ENCODE measurements around the gene FSCN2.
"Not testable (repeated sequence)": the region's sequence is repeated elsewhere in the genome, so short reads cannot be mapped to it uniquely, and the experiment has no call there.

Gene FSCN2

DNA sequence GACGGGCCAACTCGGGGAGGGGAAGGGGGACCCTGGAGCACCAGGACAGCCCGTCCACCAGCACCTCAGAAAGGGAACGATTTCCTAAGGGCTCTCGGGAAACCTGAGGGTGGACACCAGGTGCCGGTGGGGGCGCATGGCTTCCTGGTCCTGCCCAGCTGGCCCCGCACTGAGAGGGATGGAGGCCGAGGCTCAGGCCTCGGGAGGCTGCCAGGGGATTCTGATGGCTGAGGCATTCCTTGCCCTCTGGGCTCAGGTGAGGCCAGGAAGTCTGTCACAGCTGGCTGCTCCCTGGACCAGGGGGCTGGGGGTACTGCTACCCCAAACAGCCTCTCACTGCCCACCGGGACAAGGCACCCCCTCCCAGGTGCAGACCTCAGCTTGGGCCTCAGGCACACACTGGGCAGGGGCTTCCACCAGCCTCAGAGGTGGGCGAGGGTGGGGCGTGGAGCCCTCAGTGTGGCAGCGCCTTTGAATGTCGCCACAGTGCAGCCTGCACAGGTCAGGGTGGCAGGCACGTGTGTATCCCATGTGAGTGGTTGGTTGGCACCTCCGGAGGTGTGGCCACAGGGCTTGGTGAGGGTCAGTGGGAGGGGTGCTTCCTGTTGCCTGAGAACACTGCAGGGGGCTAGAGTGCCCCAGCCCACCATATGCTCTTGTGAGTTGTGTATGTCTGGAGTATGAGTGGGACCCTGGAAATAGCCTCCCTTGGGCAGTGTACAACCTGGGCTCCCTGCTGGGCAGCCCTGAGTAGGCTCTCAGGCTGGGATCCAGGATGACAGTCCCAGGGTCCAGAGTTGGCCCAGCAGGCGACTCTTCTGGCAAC lies 3.9 kb upstream of the FSCN2 start:
- DNase-seq: no peak

DNA sequence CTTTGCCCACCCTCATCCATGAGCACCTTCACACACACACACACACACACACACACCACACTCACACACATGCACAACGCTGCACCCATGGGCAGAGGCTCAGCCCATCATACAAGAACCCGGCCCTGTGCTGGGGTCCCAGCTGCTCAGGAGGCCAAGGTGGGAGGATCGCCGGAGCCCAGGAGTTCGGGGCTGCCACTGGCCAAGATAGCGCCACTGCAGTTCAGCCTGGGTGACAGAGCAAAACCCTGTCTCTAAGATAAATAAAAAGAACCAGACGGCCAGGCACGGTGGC lies 3.4 kb upstream of the FSCN2 start:
- no peak for DNase-seq

DNA sequence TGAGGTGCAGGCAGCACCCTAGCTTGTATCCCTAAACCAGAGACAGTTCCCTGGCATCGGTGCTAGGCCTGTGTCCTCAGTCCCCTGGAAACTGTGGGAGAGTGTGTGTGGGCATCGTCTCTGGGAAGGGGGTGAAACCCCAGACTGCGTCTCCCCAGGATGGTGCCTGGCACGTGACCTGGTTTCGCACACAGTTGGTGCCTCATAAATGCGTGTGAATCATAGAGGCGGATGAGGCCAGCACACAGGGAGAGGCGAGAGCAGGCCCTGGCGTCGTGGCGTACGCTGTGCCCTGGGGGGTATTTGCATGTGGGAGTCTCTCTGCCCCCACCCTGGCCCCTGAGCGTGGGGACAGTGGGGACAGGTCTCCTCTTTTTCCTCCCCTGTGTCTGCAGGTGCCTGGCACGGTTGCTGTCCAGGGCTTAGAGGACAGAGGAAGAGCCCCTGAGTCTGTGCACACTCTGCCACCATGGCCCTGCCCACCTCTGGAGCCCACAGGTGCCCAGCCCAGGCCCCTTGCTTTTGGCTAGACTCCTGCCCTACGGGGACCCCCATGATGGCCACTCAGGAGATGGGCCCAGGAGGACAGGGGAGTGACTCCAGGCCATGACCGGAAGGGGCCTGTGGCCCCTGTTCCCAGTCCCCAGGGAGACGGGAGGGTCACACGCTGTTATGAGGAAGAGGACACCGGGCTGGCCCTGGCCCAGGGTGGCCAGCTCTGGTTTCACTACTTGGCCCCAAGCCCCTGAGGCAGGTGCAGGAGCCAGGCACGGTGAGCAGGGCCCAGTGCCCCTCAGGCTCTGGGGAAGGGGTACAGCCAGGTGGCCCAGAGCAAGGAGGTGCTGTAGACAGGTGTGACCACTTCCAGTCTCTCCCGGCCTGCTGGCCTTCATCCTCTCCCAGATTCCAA lies 1.3 kb upstream of the FSCN2 start:
- no peak for DNase-seq

DNA sequence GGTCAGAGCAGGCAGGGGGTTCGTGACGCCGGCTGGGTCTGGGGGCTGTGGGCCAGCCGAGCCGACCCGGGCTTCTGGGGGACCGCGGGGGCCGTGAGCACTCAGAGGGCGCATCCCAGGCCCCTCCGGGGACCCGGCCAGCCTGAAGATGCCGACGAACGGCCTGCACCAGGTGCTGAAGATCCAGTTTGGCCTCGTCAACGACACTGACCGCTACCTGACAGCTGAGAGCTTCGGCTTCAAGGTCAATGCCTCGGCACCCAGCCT lies 140 bp downstream of the FSCN2 start:
- DNase-seq: no peak

DNA sequence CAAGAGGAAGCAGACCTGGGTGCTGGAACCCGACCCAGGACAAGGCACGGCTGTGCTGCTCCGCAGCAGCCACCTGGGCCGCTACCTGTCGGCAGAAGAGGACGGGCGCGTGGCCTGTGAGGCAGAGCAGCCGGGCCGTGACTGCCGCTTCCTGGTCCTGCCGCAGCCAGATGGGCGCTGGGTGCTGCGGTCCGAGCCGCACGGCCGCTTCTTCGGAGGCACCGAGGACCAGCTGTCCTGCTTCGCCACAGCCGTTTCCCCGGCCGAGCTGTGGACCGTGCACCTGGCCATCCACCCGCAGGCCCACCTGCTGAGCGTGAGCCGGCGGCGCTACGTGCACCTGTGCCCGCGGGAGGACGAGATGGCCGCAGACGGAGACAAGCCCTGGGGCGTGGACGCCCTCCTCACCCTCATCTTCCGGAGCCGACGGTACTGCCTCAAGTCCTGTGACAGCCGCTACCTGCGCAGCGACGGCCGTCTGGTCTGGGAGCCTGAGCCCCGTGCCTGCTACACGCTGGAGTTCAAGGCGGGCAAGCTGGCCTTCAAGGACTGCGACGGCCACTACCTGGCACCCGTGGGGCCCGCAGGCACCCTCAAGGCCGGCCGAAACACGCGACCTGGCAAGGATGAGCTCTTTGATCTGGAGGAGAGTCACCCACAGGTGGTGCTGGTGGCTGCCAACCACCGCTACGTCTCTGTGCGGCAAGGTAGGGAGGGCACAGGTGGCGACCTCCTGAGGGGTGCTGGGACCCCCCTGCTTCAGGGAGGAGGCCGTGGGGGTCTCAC lies 667 bp downstream of the FSCN2 start:
- DNase-seq: no peak

DNA sequence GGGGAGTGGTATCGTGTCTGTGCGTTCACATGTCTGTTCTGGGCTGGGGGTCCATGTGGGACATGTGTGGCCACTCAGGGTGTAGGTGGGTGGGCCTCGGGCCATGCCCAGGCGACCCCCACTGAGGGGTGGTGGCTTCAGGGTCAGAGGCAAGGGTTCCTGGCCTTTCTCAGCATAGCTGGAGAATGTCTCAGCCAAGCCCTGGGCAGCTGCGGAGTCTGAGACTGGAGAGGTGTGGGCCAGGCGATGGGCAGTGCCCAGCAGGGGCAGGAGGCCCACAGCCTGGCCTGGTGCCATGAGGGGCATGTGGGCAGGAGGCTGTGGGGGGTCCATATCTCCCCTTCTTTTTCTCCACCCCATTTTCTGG lies 1.2 kb downstream of the FSCN2 start:
- DNase-seq: no peak

DNA sequence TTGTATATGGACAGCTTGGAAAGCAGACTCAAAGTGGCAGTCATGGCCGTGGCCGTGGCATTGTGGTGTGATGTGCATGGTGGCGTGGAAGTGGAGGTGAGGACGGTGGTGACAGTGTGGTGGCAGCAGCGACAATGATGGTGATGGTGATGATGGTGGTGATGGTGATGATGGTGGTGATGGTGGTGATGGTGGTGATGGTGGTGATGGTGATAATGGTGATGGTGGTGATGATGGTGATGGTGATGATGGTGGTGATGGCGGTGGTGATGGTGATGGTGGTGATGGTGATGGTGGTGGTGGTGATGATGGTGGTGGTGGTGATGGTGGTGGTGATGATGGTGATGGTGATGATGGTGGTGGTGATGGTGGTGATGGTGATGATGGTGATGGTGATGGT lies 2.8 kb downstream of the FSCN2 start:
- DNase-seq: not testable (repeated sequence)

DNA sequence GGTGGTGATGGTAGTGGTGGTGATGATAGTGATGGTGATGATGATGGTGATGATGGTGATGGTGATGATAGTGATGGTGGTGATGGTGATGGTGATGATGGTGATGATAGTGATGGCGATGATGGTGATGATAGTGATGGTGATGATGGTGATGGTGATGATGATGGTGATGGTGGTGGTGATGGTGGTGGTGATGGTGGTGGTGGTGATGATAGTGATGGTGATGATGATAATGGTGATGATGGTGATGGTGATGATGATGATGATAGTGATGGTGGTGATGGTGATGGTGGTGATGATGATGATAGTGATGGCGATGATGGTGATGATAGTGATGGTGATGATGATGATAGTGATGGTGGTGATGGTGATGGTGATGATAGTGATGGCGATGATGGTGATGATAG lies 3.8 kb downstream of the FSCN2 start:
- not testable (repeated sequence) for DNase-seq

DNA sequence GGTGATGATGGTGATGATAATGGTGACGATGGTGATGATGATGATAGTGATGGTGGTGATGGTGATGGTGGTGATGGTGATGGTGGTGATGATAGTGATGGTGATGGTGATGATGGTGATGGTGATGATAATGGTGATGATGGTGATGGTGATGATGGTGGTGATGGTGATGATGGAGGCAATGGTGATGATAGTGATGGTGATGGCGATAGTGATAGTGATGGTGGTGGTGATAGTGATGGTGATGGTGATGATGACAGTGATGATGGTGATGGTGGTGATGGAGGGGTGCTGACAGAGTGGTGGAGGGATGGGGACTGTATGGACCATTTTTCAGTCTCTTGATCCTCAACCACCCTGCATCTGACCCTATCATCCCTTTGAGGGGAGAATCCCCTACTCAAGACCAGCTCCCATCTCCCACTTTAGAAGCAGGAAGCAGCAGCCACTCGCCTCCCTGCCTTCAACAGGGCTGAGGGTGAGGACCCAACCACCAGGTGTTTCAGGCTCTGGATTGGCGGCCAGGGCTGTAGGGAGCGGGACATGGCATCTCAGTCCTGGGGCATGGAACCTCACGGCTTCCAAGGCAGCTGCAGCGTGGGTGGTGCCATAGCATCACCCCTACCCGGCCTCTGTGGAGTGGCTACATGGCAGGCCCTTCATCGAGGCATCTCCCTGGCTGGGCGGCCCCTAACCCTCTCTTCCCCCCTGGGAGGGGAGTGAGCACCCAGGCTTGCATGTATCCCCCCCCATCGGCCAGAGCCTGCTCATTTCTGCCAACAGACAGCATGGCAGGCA lies 4.5 kb downstream of the FSCN2 start:
- DNase-seq: no peak

DNA sequence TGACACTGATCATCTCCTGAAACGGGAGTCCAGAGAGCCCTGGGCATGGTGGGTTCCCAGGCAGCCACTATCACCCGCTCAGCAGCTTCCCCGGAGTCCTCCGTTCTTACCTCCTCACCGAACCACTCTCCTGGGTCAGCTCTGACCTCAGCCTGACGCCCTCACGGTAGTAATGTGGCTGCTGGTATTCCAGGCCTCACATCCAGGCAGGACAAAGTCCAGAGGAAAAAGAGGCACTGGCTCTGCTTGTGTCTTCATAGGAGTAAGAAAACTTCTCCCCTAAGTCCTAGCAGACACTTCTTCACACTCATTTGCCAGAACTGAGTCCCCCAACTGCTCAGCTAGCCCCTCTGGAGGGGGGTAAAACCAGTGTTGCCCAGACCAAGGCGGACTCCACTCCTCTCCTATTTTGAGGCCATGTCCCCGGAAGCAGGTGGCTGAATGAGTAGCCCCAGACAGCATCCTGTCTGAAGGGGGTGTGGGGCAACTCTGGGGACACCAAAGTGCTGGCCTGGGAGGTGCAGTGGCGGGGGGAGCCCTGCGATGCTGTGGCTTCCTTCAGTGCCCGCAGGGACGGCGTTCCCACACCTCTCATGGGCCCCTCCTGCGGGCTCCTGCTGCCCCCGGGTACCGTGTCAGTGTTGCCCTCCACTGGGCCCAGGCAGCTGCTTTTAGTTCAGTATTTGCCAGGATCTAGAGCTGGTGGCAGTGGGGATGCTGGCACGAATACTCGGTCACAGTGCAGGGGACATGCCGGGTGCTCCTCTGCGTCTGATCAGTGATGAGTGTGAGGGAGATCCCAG lies 5.4 kb downstream of the FSCN2 start:
- DNase-seq: no peak

DNA sequence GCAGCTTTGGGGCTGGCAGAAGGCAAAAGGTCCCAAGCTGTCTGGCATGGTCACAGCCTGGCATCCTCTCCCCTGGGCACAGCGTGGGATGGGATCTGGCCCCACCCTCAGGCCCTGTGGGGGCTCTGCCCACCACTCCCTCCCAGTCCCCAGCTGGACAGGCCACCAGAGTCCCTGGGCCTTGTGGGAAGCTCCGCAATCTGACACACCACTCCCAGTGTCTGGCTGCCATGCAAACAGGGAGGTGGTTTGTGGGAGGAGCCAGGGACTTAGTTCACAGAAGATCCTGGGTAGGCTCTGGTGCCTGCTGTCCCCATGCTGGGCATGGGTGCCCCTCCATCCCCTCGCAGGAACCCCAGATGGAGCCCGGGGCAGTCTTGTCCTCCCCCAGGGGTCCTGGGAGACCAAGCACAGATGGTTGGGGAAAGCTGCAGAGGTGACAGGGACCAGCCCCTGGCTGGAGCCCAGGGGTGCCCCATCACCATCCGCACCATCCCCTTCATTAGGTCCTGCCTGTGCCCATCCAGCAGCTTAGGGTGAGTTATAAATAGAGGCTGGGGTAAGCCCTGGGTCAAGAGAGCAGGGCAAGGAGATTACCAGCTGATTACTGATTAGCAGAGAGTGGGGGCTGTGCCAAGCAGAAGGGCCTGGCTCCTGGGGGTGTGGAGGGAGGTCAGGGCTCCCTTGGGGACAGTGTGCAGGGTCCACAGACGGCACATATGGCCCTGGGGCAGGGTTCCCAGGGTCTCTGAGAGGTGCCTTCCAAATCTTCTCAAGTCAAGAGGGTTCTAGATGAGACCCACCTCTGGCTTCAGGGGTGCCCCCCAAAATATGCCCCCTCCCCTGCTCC lies 6.2 kb downstream of the FSCN2 start:
- no peak for DNase-seq

DNA sequence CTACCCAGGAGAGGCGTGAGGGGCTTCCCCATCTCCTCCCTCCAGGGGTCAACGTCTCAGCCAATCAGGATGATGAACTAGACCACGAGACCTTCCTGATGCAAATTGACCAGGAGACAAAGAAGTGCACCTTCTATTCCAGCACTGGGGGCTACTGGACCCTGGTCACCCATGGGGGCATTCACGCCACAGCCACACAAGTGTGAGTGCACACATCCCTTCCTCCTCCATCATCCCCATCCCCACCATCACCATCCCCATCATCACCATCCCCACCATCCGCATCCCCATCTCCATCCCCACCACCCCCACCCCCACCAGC lies 6.8 kb downstream of the FSCN2 start:
- DNase-seq: no peak

DNA sequence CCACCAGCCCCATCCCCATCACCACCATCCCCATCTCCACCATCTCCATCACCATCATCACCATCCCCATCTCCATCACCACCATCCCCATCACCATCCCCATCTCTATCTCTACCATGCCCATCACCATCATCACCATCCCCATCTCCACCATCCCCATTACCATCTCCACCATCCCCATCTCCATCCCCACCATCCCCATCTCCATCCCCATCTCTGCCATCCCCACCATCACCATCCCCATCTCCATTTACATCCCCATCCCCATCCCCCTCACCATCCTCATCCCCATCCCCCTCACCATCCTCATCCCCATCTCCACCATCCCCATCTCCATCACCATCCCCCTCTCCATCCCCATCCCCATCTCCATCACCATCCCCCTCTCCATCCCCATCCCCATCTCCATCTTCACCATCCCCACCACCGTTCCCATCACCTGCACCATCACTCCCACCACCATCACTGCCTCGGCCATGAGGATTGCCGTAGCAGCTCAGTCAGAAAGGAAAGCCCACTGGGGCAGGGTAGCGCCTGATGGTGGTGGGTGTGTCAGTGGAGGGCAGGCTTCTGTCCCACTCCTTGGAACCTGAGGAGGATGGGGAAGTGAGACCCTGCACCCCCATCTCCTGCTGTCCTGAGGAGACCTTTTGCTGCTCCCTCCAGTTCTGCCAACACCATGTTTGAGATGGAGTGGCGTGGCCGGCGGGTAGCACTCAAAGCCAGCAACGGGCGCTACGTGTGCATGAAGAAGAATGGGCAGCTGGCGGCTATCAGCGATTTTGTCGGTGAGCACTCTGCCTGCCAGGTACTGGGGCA lies 7.5 kb downstream of the FSCN2 start:
- DNase-seq: no peak

DNA sequence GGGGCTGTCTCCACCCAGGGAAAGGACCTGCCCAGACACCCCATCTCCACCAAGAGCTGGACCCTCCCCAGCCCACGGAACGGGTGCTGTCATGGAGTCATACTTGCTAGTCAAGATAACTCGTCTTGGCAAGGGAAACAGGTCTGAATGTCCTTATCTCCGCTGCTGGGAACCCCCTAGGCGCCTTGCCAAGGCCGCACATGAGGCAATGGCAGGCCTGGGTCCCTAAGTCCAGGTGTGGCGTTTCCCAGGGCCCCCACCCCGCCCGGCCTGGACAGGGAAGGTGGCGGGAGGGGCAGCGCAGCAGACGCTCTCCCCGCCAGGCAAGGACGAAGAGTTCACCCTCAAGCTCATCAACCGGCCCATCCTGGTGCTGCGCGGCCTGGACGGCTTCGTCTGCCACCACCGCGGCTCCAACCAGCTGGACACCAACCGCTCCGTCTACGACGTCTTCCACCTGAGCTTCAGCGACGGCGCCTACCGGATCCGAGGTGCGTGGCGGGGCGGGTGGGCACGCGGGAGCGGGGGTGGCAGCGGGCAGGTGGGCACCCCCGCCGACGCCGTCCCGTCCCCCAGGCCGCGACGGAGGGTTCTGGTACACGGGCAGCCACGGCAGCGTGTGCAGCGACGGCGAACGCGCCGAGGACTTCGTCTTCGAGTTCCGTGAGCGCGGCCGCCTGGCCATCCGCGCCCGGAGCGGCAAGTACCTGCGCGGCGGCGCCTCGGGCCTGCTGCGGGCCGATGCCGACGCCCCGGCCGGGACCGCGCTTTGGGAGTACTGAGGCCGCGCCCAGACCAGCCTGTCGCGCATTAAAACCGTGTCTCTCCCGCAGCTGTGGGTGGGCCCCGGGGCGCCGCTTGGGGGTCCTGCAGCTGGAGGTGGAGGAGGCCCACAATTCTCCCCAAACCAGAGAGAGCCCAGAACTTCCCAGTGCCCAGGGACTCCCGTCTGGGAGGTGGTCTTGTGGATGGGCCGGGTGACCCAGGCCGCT lies 8.4 kb downstream of the FSCN2 start:
- DNase-seq: no peak

DNA sequence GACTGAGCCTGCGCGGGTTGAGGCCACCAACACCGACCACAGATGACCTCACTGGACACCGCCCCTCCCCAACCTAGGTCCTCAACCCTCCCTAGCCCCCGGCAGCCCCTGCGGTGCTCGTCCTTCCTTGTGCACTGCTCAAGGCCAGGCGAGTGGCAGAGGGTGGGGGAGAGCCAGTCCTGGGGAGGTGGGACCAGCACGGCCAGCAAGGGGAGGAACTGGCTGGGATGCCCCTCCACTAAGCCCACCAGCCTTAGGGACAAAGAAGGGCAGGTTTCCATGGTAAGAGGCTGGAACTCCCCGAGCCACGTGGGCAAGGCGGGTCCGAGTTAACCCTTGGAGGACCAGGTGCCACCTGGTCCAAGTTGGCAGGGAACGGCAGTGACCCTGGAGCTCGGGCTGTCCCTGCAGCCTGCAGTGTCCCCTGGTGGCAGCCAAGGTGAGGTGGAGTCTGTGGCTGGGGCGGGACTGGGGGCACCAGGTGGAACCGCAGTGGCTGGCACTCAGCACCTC lies 9.2 kb downstream of the FSCN2 start:
- DNase-seq: no peak

DNA sequence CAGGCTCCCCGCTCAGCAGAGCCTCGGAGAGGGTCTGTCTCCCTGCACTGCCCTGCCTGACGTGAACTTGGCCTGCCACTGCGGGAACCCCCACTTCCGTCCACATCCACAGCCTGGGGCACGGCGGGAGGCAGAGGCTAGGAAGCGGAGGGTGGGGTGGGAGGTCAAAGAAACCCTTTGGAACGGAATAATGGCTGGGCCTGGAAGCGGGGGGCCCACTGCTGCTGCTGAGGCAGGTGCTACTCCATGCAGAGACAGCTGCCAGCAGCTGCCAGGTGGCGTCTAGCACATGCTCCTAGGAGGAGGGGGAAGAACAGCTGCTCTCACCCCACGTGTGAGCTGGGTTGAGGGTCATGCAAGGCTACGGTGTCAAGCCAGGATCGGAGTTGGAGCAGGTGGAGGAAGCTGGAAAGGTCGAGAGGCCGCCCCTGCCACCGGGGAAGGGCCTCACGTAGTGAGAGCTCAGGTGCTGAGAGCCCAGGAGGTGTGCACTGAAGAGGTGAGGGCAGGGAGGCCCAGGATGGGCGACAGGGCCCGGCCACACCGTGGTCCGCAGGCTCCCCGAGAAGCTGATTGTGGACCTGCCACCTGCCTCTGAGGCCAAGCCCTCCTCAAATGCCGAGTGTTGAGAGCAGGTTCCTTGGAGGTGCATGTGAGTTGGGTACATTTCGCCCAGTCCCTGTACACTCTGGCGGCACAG lies 9.8 kb downstream of the FSCN2 start:
- DNase-seq: no peak

All from anterior cingulate cortex (tissue), 58 donors.